GM19372 (cell line): ENCODE measurements around the gene FNDC8.
"Not testable (repeated sequence)": the region's sequence is repeated elsewhere in the genome, so short reads cannot be mapped to it uniquely, and the experiment has no call there.

ENCODE experiments used
- ATAC-seq: cut with Tn5 transposase; IDR thresholded peaks from one replicate; pipeline ENCODE4 v1.9.1; 2021; ENCODE audit warnings: mild to moderate bottlenecking, low read depth, moderate library complexity; ENCODE audit not compliant: unreplicated experiment

The FNDC8 gene

DNA sequence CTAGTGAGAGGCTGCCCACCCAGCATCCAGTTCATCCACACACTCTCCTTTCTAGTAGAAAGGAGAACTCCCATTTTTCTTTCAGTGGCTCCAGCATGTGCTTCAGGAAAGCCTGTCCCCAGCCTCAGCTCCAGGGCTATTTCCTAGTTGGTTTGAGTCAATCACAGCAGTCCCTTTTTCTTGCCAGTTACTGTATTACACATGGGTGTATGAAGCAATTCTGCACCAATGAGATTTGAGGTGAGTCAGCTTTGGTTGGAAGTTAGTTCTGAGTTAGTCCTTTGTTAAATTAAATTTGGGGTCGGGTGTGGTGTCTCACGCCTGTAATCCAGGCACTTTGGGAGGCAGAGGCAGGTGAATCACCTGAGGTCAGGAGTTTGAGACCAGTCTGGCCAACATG lies 26.5 kb upstream of the FNDC8 start:
- no peak for ATAC-seq

DNA sequence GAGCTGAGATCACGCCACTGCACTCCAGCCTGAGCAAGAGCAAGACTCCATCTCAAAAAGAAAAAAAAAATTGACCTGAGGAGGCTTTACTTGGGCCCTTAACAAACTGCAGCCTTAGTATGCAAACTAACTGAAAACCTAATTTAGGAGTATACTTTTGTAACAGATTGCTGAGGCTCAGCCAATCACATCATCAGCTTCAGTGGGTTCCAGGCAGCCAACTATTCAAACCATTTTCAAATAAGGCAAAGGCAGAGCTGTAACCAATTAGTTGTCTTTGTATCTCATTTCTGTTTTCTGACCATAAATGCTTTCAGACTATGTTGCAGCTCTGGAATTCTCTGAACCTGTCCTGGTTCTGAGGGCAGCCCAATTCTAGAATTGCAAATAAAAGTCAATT lies 25.7 kb upstream of the FNDC8 start:
- ATAC-seq, result no peak

DNA sequence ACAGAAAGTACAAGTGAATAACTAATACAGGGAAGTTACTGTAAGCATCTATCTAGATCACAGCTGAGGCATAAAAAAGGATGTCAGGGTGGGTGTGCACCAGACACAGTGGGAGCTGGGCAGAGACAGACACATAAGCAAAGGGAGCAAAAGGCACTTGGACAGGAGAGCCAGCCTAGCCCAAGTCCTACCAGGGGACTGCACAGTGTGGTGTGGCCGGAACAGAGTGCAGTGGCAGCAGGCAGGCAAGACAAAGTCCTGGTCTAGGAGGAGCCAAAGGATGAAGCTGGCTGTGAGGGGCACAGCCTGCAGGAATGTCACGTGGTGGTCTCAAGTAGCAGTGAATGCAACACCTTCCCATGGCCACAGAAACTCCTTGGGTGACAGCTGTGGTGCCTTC lies 23.6 kb upstream of the FNDC8 start:
- ATAC-seq, result no peak

DNA sequence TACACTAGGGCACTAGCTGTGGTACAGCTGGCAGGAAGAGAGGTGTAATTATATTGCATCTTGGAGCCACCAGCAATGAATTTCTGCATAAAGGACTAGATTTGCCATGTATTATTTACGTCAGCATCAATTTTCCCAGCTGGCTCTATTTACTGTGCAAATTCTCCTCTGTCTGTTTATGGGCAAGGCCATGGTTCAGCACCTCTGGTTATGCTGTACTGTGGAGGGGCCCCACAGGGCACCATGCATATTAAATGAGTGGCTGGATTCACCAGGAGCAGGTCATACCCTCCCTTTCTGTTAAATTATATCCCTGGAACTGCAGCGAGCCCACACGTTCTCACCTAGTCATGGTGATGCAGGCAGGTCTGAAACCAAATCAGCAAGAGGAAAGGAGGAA lies 21.5 kb upstream of the FNDC8 start:
- no peak for ATAC-seq

DNA sequence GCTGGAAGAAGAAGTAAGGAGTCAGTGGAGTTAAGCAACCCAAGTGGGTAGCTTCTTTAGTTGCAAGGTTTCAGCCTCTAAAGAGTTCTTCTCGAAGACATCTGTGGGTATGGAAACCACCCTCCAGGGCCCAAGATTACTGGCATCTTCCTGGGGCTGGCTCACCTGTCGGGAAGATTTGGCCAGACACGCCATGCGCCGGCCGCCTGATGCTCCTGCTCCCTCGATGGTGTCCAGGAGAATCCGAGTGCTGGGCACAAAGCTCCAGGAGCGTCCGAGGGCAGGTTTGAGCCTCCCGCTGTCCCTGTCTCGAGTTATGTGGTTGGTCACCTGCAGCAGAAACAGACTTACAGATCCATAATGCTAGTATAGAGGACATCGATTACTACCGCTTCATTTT lies 20.4 kb upstream of the FNDC8 start:
- no peak for ATAC-seq

DNA sequence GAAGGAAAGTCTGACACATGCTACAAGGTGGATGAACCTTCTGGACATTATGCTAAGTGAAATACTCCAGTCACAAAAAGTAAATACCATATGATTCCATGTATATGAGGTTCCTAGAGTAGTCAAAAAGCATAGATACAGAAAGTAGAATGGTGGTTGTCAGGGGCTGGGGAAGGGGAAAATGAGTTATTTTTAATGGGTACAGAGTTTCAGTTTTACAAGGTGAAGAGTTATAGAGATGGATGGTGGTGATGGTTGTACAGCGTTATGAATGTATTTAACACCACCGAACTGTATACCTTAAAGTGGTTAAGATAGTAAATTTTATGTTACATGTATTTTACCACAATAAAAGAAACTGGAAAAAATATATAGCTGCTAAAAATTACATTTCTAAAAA lies 19.7 kb upstream of the FNDC8 start:
- ATAC-seq, result no peak

DNA sequence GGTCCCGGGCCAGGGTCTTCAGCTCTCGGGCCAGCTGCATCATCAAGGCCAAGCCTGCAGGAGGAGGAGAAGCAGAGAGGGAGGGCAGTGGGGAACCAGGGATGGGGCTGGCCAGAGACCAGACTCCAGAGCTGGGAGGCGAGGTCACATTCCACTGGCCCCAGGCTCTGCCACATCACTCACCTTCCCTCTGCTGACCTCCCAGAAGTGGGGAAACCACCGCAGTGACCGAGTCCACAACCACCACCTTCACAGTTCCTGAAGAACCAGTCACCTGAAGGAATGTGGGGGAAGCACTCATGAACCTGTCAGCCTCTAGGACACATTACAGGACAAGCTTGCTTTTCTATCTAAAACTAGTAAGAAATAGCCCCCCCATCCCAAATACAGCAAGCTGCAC lies 18.1 kb upstream of the FNDC8 start:
- ATAC-seq, result no peak

DNA sequence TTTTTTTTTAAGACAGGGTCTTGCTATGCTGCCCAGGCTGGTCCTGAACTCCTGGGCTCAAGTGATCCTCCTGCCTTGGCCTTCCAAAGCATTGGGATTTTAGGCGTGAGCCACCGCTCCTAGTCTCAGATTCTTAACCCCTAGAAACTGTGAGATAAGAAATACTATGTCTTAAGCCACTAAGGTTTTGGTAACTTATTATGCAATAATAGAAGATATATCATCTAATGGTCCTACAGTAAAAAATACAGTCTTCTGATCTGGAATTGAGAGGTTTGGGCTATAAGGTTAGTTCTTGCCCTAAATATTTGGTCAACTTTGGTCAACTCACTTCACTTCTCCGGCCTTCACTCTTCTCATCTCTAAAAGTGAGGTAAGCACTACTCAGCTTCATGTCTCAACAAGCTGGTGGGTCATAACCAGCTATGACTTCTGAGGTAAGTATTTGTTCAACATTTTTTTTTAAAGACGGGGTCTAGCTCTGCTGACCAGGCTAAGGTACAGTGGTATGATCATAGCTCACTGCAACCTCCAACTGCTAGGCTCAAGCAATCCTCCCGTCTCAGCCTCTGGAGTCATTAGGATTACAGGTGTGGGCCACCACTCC lies 16.5 kb upstream of the FNDC8 start:
- no peak for ATAC-seq

DNA sequence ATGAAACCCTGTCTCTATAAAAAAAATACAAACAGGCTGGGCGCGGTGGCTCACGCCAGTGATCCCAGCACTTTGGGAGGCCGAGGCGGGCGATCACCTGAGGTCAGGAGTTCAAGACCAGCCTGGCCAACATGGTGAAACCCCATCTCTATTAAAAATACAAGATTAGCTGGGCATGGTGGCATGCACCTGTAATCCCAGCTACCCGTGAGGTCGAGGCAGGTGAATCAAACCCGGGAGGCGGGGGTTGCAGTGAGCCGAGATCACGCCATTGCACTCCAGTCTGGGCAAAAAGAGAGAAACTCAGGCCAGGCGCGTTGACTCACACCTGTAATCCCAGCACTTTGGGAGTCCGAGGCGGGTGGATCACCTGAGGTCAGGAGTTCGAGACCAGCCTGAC lies 10.6 kb upstream of the FNDC8 start:
- not testable (repeated sequence) for ATAC-seq

DNA sequence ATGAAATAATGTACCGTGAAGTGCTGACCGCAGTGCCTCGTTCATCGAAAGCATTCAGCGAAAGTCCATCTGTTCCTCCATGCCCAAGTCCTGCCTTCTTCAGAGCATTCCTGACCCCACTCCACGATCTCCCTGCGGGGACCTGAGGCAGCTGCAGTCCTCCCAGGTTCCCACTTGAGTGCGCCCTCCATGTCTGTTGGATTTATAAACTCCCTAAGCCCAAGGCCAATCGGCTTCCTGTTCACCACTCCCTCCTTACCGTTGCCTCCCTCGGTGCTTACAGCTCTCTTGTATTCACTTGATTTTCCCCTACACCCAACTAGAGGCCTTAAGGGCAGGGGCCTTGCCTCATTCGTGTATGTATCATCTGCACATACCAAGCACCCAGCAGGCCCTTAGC lies 4.6 kb upstream of the FNDC8 start:
- no peak for ATAC-seq

DNA sequence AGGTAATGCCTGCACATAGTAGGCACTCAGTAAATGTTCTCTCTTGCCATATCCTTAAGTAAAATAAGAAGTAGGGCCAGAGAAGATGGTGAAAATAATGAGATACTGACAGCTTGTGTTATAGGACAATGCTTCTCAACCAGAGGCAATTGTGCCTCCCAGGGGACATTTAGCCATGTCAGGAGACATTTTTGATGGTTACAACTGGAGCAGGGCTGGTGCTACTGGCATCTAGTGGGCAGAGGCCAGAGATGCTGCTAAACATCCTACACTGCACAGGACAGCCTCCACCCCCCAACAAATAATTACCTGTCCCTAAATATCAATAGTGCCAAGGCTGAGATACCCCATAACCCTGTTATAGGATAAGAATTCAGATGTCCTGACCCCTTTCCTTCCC lies 3.4 kb upstream of the FNDC8 start:
- ATAC-seq, result no peak

DNA sequence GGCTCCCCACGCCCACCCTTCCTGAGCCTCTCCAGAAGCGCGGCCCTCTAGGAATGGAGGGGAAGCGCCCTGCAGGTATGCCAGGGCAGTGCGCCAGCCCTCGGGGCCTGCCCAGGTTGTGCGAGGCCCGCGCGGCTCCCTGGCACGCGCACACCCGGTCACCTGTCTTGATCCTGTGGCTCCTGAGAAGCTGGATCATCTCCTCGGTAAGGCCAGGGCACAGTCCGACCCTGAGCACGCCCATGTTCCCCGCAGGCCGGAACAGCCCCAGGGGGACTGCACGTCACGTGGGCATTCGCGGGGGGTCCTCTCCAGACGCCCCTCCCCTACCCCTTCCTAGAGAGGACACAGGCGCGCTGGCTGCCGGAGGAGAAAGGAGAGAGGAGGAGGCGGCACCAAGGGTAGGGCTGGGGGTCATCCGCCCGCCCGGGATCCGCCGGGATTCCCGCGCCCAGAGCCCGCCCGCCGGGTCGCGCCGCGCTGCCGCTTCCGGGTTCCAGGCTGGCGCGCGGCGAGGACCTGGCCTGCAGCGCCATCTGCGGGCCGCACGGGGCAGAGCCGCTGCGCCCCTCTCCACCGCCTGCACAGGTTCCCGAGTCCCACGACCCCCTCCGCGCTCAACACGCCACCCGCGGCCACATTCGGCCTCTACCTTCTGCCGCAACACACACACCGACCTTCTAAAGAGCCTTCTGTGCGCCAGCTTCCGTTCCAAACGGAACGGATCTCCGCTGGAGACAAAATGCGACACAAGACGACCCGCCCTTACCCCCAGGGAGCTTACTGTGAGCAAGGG lies 1.8 kb upstream of the FNDC8 start, which contains the start of gene RAD51D:
RAD51D (minus strand) TSS at position 491 of the 796 bp plus-strand sequence; CDS start at position 244, 247 bp downstream.
- peak; percentile 83 for ATAC-seq

DNA sequence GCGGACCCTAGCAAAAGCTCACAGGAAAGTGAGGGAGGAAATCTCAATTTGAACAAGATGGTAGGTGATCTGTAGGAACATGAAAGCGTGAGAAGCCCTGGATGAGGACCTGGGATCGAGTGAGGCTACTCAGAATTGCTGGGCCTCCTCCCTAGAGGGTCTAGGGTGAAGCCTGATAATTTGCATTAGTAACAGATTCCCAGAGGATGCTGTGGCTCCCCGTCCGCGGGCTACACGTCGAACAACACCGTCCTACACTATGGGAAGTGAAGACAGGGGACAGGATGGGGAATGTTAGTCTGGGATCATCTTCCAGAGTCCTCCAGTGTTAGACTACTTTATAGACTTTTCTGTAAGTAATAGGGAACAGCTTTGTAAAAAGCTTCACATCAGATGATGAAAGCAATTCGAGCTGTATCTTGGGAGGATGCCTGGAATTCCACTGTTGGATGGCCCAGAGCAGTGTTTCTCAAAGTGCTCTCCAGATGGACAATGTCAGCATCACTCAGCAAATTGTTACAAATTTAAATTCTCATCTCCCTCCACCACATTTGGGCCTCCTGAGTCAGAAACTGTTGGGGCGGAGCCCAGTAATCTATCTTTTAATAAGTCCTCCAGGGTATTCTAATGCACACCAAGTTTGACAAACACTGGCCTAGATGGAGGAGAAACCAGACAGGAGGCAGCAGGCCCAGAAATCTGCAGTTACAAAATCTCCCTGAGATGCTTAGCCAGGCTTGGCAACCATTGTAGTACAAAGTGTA lies 6.5 kb downstream of the FNDC8 start:
- no peak for ATAC-seq

DNA sequence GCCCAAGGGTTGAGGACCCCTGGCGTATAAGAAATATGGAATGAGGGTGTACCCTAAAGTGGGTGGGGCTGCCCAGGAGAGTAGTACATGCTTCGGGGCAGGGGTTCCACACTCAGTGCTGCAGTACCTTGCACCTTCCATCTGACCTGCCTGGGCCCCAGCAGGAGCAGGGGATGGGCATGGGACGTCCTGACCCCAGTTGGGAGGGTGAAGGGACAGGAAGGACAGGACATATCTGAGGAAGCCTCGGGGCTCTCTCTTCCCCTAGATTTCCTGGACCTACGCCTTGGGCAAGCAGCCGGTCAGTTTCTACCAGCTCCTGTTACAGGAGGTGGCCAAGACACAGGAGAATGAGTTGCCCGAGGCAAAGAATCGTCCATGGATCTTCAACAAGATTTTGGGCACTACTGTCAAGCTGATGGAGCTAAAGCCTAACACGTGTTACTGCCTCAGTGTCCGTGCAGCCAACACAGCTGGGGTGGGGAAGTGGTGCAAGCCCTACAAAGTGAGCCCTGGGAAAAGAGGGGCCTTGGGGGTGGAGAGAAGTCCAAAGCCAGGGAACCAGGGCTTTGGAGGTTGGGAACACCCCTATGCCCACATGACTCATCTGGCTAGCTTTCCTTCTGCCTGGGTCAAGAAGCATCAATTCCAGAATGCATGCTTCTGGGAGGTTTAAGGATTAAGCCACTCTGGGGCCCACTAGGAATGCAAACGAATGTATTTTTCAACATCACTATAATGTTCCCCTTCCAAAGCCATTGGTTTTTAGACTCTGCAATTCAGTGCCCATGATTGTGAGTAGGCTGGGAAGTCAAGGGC lies 7.9 kb downstream of the FNDC8 start:
- ATAC-seq, result no peak

DNA sequence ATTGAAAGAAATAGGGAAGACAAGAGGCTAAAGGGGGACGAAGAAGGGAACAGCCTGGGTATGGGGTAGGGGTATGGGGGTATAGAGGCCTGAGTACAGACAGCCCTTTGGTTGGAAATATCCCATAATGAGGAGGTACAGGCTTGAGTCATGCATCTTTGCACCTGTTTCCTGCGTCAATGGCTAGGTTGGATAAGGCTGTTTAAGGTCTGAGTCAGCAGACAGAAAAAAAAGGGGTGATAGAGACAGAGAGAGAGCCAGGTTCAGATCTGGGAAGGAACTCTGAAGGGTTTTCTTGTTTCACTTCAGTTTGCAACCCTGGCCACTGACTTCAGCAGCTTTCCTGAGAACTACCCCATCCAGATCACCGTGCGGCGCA lies 8.5 kb downstream of the FNDC8 start:
- no peak for ATAC-seq

DNA sequence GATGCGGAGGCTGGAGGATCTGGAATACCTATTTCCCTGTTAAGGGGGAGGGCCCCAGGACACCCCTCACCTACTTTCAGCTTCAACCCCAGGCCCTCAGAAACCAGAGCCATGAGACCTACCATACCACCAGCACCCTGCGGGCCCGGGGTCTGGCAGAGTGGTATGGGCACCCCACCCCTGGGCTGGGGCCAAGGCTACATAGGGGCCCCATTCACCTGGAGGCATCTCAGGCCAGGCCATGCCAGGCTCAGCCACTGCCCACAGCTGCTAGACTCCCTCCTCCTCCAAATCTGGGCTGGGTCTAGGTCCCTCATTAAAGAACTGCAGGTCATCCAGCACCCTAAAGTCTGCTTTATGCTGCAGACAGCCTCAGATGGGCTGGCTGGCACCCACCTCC lies 9.0 kb downstream of the FNDC8 start:
- ATAC-seq, result no peak

DNA sequence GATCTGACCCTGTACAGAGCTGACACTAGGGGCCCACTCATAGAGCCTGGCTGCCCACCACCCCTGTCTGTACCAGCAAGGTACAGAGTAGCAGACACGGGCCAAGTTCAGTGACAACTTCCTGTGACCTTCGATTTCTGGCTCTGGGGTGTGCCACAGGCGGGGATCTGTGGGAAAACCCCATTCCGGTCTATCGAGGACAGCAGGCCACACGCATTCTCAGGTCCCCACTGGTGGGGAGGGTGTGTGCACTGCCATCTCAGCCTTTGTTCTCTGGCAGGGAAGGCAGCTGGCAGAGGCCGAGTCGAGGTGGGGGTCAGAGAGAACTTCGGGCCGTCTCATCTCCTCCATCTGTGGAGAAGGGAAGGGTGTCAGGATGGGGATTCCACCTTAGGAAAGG lies 10.7 kb downstream of the FNDC8 start:
- ATAC-seq, result no peak

DNA sequence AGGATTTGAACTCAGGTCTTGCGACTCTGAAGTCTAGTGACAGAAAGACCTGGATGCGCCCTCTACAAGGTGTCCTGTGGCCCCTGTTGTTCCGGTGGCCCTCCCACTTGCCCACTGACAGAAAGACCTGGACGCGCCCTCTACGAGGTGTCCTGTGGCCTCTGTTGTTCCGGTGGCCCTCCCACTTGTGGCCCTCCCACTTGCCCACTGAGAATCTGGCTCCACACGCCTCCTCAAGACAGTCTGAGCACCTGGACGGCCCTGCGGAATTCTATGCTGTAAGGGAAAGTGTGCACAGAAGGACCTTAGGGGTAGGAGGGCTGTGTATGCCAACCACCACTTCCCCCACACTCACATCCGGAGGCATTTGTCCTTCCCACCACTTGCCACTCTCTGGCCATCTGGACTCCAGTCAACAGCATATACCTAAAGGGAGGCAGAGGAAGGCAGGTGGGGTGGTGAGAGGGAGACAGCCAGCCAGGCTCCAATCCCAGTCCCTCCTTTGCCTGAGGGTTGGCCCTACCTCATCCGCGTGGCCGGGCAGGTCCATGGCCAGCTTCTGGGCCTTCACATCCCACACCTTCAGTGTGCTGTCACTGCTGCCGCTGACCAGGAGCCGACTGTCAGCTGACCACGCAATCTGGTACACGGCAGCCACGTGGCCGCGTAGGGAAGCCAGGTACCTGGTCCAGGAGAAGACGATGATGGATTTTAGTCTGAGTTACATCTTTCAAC lies 11.6 kb downstream of the FNDC8 start:
- ATAC-seq, result no peak

DNA sequence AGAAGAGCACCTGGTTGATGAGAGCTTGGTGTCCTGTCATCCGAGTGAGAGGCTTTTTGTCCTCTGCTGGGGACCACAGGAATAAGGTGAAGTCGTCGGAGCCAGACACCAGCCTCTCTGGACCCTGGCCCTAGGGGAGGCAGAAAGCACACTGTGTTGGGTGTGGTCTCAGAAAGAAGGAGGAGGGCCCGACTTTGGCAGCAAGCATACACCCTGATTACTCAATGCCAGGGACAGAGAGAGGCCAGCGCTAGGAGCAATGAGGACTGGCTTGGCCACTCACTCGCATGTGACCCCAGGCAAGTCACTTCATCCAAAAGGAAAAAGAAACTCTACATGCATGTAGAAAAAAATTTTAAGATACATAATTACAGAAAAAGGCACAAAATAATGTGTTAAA lies 13.9 kb downstream of the FNDC8 start:
- no peak for ATAC-seq

DNA sequence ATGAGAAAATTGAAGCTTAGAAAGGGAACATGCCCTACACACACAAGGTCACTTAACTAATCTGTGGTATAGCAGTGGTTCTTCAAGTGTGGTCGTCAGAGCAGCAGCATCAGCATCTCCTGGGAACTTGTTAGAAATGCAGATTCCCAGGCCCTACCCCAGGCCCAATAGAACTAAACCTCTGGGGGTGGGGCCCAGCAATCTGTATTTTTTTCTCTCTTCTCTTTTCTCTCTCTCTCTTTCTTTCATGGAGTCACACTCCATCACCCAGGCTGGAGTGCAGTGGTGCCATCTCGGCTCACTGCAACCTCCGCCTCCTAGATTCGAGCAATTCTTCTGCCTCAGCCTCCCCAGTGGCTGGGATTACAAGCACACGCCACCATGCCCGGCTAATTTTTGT lies 16.8 kb downstream of the FNDC8 start:
- ATAC-seq, result no peak
